Stomach (tissue), 4 donors: ENCODE measurements around the gene ZNF598.

Experiments used
- CTCF ChIP-seq, 7 experiments: fragments of 450-650 bp in 4 of 7; fragments of 200-600 bp in 3 of 7; sonication (generic) in 3 of 7; IDR thresholded peaks; one replicate each; pipeline ENCODE4 v1.5.1; 2016 to 2019; ENCODE audit warnings: antibody characterized with exemption in 7 of 7, control low read depth in 2 of 7, mild to moderate bottlenecking in 1 of 7
- EP300 ChIP-seq: sonication (generic); formaldehyde crosslinking; IDR thresholded peaks from one replicate; pipeline ENCODE4 v1.6.1; 2017; ENCODE audit warnings: antibody characterized with exemption
- POLR2A ChIP-seq, 4 donors: fragments of 450-650 bp; IDR thresholded peaks; one replicate each; pipeline ENCODE4 v1.6.1; 2016; ENCODE audit warnings: antibody characterized with exemption in 4 of 4, control low read depth in 2 of 4, mild to moderate bottlenecking in 1 of 4, moderate library complexity in 1 of 4
- POLR2AphosphoS5 ChIP-seq, 3 donors: sonication (generic); formaldehyde crosslinking; IDR thresholded peaks; one replicate each; pipeline ENCODE4 v1.6.1; 2016; ENCODE audit warnings: antibody characterized with exemption in 3 of 3

DNA sequence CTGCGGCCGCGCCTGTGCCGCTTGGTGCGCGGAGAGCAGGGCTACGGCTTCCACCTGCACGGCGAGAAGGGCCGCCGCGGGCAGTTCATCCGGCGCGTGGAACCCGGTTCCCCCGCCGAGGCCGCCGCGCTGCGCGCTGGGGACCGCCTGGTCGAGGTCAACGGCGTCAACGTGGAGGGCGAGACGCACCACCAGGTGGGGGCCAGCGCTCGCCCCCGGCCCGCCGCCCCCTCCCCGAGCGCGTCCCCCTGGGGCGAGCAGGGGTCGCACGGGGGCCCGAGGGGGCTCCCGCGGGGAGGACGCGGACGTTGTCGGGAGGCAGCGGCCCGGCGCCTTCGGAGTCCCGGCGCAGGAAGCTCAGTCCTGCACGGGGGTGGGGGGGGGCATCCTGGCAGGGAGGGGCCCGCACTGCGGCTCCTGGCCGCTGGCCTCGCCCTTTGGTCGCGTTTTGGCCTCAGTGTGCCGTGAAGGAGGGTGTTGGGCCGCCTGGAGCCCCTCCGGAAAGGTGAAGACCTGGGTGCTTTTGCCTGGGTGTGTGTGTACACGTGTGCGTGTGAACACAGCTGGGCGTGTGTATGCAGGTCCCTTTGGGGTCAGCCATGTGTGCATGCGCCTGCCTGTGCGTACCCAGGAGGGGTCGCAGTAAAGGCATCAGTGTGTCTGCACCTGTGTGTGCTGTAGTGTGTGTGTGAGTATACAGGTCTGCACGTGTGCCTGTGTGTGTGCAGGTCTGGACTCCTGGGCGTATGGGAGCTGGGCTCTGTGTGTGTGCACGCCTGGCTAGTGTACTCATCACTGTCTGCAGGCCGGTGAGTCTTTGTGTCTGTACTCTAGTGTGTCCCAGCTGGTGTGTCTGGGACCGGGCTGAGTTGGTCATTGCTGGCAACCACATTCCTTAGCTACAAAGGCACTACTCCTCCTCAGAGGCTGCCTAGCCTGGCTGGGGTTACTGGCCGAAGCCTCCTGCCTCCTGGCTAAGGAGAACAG is 17.7 kb upstream of the ZNF598 start:
- TF ChIP-seq CTCF (IDR thresholded peaks at IDR 0.05), result no peak
- no peak for TF ChIP-seq POLR2A (IDR thresholded peaks at IDR 0.05)
- no peak for TF ChIP-seq EP300
- no peak for TF ChIP-seq POLR2AphosphoS5 (IDR thresholded peaks at IDR 0.05)
